Measurements from ENCODE around the gene CDK18.
A peak's percentile ranks its signal among the peaks of the same experiment; 100 is the strongest.

CDK18 gene

GRCh38 chr1:205525495-205526285 is 21.2 kb downstream of the CDK18 start:
- DNase-seq = no peak

- DNase-seq = no peak
Observed at GRCh38 chr1:205526431-205526830, 22.0 kb downstream of the CDK18 start.

DNA sequence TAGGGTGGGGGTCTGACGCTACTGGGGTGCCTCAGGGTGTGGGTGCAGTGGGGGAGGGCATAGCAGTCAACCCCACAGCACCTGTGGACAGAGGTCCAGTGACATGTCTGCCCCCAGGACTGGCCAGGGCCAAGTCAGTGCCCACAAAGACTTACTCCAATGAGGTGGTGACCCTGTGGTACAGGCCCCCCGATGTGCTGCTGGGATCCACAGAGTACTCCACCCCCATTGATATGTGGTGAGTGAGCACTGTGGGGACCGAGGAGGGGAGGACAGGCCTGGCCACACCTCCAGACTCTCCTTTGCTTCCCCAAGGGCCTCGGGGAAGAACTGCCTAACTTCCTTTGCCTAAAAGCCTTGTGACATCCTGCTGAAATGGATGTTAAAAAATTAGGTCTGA is 23.5 kb downstream of the CDK18 start:
- no peak for DNase-seq

DNA sequence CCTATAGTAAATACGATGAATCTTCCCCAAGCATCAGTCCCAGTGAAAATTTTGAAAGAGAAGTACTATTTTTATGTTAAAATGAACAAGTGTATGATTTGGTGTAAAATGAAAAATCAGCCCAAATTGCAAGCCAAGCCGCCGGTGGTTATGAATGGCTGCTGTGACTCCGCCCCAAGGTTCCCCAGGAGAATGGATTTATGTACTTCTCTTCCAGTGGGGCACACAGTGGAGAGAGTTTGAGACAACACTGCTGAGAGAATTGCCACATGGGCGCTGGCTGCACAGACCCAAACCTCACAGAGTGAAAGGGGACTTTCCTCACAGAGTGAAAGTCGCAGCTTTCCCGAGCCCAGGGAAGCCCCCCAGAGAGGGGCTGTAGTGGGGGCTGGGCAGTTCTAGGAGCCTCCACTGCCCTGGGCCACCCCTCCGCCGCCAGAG is 24.0 kb downstream of the CDK18 start:
- no peak for DNase-seq

DNA sequence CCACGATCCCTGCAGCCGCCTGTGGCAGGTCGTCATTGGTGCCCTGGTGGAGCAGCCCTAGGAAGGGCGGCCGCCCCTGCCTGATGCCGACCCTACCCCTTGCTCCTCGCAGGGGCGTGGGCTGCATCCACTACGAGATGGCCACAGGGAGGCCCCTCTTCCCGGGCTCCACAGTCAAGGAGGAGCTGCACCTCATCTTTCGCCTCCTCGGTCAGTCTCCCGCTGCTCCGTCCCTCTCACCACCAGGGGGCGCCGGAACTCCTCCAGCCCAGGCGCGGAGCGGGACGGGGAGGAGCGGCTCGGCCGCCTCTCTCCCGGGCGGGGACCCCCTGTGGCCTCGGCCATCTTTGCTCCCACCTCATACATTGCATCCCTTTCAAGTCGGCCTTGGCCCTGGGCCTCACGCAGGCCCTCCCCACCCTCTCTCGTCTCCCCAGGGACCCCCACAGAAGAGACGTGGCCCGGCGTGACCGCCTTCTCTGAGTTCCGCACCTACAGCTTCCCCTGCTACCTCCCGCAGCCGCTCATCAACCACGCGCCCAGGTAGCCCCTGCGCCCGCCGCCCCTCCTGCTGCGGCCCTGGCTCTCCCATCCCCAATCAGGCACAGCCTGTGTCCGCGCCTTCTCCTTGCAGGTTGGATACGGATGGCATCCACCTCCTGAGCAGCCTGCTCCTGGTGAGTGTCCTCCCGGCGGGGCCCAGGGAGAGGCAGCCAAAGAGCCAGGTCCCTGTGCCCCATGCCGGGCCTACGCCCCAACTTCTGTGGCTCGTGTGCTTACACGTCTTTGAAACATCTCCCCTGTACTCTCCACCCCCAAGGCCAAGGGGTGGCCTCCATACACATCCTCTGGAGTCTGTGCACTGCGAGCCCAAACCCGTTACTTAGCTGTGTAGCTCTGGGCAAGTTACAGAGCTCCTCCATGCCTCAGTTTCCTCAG is 24.7 kb downstream of the CDK18 start:
- DNase-seq = peak; percentile 87

GRCh38 chr1:205530116-205530515 is 25.6 kb downstream of the CDK18 start:
- DNase-seq = no peak

- no peak for DNase-seq
Observed at GRCh38 chr1:205531191-205532025, 26.9 kb downstream of the CDK18 start.

DNA sequence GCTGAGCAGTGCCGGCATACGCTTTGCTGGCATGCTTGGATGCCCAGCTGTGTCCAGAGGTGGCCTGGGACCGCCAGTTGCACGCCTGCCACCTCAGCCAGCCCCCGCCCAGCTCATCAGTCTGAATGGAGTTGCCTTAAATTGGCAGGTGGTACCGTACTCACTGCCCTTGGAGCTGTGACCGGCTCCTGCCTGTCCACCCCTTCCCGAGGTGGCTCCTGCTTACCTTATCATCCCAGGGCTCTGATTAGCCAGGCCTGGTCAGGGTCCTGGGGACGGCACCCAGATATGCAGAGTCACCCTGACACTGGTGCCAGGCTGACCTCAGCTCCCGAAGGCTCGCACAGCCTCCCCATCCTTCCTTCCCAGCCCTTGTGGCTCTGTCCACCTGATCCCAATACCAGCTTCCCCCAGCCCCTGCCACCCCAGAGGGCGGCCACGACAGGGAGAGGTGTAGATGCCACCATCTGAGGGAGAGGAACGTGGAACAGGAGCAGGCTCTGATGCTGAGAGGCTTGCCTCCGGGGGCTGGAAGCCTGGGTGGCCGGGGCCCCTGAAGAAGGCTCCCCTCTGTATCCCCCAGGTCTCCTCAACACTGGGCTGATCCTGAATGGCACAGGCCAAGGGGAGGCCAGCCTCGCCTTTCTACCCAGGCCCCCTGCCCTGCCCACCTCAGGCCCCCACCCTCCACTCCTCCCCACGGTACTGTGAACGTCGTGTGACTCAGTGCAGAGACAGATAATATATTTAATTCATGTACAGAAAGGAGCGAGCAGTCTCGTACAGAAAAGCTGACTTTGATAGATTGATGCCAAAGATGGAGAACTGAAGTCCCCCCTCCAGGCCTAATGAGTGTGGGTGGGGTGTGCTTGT is 27.8 kb downstream of the CDK18 start:
- no peak for DNase-seq

- DNase-seq = no peak
Observed at GRCh38 chr1:205532996-205533735, 28.7 kb downstream of the CDK18 start.

GRCh38 chr1:205533748-205534443 is 29.4 kb downstream of the CDK18 start:
- DNase-seq = no peak

DNA sequence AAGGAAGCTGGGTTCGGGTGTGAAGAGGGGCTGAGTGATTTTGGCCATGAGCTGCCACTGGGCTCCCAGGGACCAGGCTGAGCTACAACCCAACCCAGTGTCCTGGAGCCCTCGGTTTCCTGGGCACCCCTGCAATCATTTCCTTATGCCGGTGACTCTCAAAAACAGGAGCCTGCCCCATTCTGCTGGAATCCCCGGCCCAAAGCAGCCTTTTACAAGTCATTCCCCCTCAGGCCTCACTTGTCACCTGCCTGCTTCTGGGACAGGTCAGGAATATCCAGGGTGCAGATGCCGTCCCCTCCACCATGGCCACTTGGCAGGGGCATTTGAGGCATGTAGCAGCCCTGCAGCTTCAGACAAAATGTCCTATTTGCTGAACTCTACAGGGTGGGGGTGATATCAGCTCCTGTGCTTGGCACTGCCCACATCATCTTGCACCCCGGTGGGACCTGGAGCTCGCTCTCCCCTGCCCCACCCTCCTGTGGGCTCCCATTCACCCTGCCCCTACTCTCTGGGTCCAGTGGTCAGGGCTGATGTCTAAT is 30.0 kb downstream of the CDK18 start:
- DNase-seq = no peak

GRCh38 chr1:205535096-205535495 is 30.6 kb downstream of the CDK18 start:
- no peak for DNase-seq

- no peak for DNase-seq
Observed at GRCh38 chr1:205535866-205536758, 31.6 kb downstream of the CDK18 start.

DNA sequence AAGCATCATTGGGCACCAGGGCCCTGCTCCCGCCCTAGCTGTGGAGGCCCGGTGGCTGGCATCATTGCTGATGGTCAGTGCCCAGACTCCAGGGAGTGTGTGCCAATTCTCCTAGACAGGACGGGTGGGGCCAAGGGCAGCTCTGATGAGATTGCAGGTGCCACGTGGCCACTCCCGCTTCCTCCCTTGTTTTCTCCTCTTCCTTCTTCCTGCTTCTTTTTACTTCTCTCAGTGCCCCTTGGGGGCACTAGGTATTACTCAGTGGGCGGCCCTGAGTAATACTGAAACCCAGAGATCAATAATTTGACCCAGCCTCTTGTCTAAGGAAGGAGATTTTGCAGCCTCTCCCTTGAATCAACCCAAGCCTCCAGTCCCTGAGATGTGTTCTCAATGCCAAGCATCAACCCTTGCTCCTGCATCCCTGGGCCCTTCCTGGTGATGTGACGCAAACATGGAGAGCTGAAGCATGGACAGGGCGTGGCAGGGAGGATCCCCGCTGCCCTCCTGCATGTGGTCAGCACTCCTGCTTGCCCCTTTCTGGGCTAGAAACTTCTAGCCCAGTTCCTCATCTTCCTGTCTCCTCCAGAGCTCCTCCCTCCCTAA is 32.4 kb downstream of the CDK18 start:
- no peak for DNase-seq

GRCh38 chr1:205537386-205538018 is 33.0 kb downstream of the CDK18 start:
- DNase-seq = no peak

GRCh38 chr1:205538235-205538840 is 33.9 kb downstream of the CDK18 start:
- DNase-seq = no peak

DNA sequence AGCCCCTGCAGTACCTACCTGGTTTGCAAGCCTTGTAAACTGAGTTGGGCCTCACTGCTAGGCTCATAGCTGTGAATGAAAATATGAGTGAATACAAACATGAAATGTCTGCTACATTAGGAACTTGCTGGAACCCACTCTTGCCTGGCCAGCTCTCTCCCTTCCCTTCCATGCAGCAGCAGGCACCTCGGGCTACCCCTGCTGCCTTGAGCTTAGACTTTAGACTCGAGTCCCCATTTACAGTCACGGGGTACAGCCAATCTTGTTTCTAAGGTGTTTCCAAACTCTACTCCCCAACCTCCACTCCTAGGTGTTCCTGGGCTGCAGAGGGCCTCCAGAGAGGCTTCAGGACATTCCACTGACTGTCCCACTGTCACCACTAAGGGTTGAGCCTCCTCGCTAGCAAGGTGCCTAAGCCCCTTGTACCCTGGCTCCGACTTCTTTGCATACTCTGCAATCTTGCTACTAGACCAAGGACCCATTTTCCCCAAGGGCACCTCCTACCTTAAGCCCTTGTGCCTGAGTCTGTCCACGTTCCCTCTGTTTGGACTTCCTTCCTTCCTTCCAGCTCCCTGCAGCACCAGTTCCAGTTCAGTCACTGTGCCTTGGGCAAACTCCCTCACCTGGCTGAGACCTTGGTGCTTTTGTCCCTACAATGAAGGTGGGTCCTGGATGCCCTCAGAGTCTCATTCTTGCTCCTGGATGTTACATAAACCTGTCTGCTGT is 36.9 kb downstream of the CDK18 start:
- no peak for DNase-seq

Measured in stimulated activated CD4-positive, alpha-beta T cell treated with anti-CD3 and anti-CD28 coated beads, Interleukin-12 subunit alpha, Interleukin-12 subunit beta, amount 100 ng/mL, for 4 hours (primary cell).